GM11168 (cell line): ENCODE results near the gene RFXANK.

Experiments used
- in situ Hi-C: fragments of 300-500 bp; cut with MboI; formaldehyde crosslinking; loops from one replicate; pipeline ENCODE4 v1.12.0; 2022; ENCODE audit warnings: low sequenced_read_pairs; ENCODE audit not compliant: unreplicated experiment

Gene RFXANK

DNA sequence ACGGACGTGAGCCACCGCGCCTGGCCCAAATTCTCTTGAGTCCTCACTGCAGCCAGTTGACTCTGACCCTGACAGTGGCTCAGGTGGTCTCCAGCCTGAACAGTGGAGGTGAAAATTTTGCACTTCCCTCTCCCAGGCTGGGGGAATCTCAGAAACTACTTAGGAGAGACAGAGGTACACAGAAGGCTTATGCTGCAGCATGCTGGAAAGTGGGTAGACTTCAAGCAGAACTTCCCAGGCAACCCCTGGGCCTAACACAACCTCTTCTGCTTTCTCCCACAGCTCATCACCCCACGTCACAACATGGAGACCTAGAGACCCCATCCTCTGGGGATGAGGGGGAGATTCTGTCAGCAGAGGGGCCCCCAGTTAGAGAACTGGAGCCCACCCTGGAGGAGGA, 34.1 kb downstream of the RFXANK start:
- in situ Hi-C loops, result no loop called here

DNA sequence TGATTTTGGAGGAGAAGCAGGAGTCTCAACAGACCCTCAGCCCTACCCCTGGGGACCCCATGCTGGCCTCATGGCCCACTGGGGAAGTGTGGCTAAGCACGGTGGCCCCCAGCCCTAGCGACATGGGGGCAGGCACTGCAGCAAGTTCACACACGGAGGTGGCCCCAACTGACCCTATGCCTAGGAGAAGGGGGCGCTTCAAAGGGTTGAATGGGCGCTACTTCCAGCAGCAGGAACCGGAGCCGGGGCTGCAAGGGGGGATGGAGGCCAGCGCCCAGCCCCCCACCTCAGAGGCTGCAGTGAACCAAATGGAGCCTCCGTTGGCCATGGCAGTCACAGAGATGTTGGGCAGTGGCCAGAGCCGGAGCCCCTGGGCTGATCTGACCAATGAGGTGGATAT, 34.6 kb downstream of the RFXANK start:
- in situ Hi-C loops, result no loop called here

DNA sequence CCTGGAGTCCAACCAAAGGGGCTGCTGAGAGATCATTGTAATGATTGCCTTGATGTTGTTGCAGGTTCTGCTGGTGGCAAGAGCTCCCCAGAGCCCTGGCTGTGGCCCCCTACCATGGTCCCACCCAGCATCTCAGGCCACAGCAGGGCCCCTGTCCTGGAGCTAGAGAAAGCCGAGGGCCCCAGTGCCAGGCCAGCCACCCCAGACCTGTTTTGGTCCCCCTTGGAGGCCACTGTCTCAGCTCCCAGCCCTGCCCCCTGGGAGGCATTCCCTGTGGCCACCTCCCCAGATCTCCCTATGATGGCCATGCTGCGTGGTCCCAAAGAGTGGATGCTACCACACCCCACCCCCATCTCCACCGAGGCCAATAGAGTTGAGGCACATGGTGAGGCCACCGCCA, 35.2 kb downstream of the RFXANK start:
- in situ Hi-C loops, result no loop called here

DNA sequence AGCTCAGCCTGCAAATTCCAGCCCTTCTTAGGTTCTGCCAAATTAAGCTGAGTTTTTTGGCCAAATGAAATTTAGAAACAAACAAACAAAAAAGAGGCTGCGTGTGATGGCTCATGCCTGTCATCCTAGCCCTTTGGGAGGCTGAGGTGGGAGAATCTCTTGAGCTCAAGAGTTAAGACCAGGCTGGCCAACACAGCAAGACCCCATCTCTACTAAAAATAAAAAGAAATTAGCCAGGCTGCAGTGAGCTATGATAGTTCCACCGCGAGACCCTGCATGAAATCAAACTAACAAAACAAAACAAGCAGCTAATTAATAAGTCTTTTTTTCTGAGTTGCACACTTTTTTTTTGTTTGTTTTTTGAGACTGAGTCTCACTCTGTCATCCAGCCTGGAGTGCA, 37.6 kb downstream of the RFXANK start:
- in situ Hi-C loops, result no loop called here

DNA sequence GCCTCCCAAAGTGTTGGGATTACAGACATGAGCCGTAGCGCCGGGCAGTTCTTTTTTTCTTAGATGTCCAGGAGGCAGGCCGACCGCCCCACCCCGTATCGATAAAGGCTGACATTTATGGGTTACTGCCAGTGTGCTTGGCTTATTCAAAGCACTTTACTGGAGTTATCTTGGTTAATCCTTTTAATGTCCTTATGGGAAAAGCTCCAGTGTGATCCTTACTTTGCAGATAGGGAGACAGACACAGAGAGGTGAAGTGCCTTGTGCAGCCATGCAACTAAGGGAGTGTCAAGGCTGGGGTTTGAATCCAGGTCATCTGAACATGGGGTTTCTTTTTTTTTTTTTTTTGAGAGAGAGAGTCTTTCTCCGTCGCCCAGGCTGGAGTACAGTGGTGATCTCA, 38.9 kb downstream of the RFXANK start:
- in situ Hi-C loops, result no loop called here

GRCh38 chr19:19232261-19232721, 40.2 kb downstream of the RFXANK start:
- in situ Hi-C loops, result no loop called here

GRCh38 chr19:19234220-19234816, 42.3 kb downstream of the RFXANK start:
- in situ Hi-C loops, result no loop called here

GRCh38 chr19:19236173-19236572, 44.1 kb downstream of the RFXANK start:
- in situ Hi-C loops, result no loop called here

DNA sequence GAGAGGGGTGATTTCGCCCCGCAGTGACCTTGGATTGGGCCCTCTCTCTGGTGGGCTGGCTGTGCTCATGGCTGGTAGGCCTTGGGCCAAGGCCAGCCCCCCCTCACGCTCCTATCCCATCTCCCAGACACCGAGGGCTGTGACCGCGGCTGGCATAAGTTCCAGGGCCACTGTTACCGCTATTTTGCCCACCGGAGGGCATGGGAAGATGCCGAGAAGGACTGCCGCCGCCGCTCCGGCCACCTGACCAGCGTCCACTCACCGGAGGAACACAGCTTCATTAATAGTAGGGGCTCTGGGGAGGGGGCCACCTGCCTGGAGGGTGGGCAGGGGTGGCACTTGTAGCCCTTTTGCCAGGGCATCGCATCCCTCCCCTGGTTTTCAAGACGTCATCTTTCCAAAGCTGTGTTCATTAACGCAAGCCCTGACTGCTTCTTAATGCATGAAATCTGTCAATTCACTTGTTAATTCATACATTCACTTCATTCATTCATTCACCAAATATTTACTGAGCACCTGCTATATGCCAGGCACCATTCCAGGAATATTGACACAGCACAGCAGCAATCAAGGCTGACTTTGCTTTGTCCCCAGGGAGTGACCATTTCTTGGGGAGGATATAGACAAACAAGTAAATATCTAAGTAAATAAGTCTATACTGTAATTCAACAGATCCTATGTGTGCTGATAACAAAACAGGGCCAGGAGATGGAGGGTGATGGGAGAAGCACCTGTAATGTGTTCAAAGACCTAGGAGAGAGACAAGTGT, 46.3 kb downstream of the RFXANK start:
- in situ Hi-C loops, result no loop called here

DNA sequence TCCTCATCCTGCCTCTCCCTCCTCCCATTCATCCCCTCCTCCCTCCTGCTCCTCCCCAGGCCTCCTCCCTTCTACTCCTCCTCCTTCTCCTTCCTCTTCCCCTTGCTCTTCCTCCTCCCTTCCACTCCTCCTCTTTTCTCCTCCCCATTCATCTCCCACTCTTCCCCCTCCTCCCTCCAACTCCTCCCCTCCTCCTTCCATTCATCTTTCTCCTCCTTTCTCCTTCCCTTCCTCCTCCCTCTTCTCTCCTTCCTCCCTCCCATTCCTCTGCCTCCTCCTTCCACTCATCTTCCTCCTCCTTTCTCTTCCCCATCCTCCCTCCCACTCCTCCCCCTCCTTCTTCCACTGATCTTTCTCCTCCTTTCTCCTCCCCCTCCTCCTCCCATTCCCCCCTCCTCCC, 47.6 kb downstream of the RFXANK start:
- in situ Hi-C loops, result no loop called here

DNA sequence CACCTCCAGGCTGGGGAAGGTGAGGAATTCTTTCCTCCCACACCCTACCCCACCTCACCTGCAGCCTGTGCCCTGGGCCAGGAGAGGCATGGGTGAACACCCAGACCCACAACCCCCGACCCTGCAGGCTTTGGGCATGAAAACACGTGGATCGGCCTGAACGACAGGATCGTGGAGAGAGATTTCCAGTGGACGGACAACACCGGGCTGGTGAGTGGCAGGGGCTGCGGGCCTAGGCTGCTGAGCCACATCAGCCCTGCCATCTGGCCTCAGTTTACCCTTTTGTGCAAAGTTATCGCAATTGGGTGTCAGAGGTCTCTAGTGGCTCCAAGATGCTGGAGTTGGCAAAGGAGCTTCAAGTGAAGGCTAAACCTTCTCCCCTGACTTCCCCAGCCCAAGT, 48.4 kb downstream of the RFXANK start:
- in situ Hi-C loops, result no loop called here

DNA sequence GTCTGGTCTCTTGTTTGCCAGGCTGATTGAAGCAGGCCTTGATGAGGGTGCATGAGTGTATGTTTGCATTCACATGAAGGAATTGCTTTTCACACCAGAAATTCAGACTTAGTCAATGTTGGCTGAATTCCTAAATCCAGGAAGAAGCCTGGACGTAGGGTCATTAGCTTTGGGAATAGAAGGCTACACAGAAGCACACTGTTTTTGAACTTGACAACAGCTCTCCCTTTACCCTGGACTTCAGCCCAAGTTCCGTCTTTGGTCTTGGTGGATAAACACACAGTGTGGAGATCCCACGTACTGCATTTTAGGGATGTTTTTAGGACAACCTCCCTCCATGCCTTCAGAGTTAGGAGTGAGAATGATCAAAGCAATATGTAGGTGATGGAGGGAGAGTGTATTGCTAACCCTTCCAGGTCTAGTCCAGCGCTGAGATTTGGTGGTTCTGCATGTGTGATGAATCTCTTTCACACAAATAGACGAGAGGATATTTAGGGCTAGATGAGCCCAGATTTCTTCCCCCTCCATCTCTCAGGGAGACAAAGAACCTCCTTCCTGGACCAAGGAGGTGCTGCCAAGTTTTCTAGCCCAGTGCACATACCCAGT, 58.2 kb downstream of the RFXANK start:
- in situ Hi-C loops, result no loop called here
